Measurements from ENCODE around the gene PSD.
"Not testable (repeated sequence)": the region's sequence is repeated elsewhere in the genome, so short reads cannot be mapped to it uniquely, and the experiment has no call there.

The PSD gene

GRCh38 chr10:102418622-102419268 lies at the start of gene PSD:
TSS of gene PSD (minus strand) at chr10:102418785. CDS start at chr10:102417038, 1,747 bp downstream.
- DNase-seq (ENCODE audit: low read depth) = no peak

GRCh38 chr10:102467971-102468438 lies 49.4 kb upstream of the PSD start:
- DNase-seq (ENCODE audit: low read depth) = no peak

GRCh38 chr10:102467318-102467717 lies 48.7 kb upstream of the PSD start:
- no peak for DNase-seq (ENCODE audit: low read depth)

GRCh38 chr10:102465466-102465865 lies 46.9 kb upstream of the PSD start:
- DNase-seq (ENCODE audit: low read depth) = no peak

- DNase-seq (ENCODE audit: low read depth) = no peak
Measured at GRCh38 chr10:102463983-102464382, 45.4 kb upstream of the PSD start.

GRCh38 chr10:102462512-102463054 lies 44.0 kb upstream of the PSD start:
- DNase-seq (ENCODE audit: low read depth) = no peak

- peak; percentile 43 for DNase-seq (ENCODE audit: low read depth)
Measured at GRCh38 chr10:102461187-102462054, 42.8 kb upstream of the PSD start.

GRCh38 chr10:102460836-102461186 lies 42.2 kb upstream of the PSD start:
- no peak for DNase-seq (ENCODE audit: low read depth)

- no peak for DNase-seq (ENCODE audit: low read depth)
Measured at GRCh38 chr10:102458656-102459055, 40.1 kb upstream of the PSD start.

- DNase-seq (ENCODE audit: low read depth) = no peak
Measured at GRCh38 chr10:102457591-102458150, 39.1 kb upstream of the PSD start.

GRCh38 chr10:102455893-102456471 lies 37.4 kb upstream of the PSD start:
- peak; percentile 74 for DNase-seq (ENCODE audit: low read depth)

- DNase-seq (ENCODE audit: low read depth) = not testable (repeated sequence)
Measured at GRCh38 chr10:102454662-102455487, 36.3 kb upstream of the PSD start.

- no peak for DNase-seq (ENCODE audit: low read depth)
Measured at GRCh38 chr10:102453502-102453901, 34.9 kb upstream of the PSD start.

GRCh38 chr10:102452672-102453340 lies 34.2 kb upstream of the PSD start:
- DNase-seq (ENCODE audit: low read depth) = peak; percentile 53

- no peak for DNase-seq (ENCODE audit: low read depth)
Measured at GRCh38 chr10:102451105-102451969, 32.8 kb upstream of the PSD start, which contains the start of gene C10orf95. TSS of gene C10orf95 (minus strand) at chr10:102451543. CDS start at chr10:102451093, 450 bp downstream.

GRCh38 chr10:102450374-102451104 lies 32.0 kb upstream of the PSD start:
- peak; percentile 43 for DNase-seq (ENCODE audit: low read depth)

GRCh38 chr10:102450124-102450373 lies 31.5 kb upstream of the PSD start:
- DNase-seq (ENCODE audit: low read depth) = no peak

GRCh38 chr10:102449321-102450123 lies 30.9 kb upstream of the PSD start:
- peak; percentile 7 for DNase-seq (ENCODE audit: low read depth)

Data from GM04504 (cell line).